ENCODE results near the gene RNU5D-1.
"Not testable (repeated sequence)": the region's sequence is repeated elsewhere in the genome, so short reads cannot be mapped to it uniquely, and the experiment has no call there.

The RNU5D-1 gene

GRCh38 chr1:44730741-44731512 is at the start of gene RNU5D-1:
Gene RNU5D-1 (minus strand): TSS chr1:44731170.
- peak; percentile 81 to 86 for ATAC-seq

DNA sequence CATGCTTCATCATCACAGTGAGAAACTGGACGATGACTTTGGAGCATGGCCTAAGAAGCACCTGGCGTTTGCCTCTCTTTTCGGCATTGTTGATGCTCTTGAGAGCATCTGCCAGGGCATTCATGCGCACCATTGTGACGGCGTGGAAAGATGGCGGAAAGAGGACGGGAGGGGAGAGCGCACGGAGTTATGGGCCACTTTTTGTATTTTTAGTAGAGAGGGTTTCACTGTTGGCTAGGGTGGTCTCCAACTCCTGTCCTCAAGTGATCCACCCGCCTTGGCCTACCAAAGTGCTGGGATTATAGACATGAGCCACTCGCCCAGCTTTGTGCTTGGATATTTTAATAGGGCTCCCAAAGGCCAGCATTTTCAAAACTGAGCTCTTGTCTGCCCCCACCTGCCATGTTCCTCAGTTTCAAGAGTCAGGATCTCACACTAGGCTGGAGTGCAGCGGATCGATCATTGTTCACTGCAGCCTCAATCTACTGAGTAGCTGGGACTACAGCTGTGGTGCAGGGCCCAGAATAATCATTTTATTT is 49.7 kb upstream of the RNU5D-1 start:
- no peak for ATAC-seq

- ATAC-seq: no peak
Measured at GRCh38 chr1:44778705-44779576, 48.0 kb upstream of the RNU5D-1 start.

- no peak for ATAC-seq
Measured at GRCh38 chr1:44777969-44778635, 47.1 kb upstream of the RNU5D-1 start.

DNA sequence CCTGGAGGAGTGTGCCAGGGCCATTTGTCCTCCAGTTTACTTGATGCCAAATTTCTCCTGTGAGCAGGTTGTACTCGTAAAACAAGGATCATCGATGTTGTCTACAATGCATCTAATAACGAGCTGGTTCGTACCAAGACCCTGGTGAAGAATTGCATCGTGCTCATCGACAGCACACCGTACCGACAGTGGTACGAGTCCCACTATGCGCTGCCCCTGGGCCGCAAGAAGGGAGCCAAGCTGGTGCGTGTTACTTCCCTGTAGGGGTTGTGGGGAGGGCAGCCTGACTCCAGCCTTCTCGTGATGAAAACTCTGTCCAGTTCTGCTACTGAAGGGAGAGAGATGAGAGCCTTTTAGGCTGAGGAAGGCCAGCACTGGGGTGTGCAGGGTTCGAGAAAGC is 46.6 kb upstream of the RNU5D-1 start:
- ATAC-seq: no peak

DNA sequence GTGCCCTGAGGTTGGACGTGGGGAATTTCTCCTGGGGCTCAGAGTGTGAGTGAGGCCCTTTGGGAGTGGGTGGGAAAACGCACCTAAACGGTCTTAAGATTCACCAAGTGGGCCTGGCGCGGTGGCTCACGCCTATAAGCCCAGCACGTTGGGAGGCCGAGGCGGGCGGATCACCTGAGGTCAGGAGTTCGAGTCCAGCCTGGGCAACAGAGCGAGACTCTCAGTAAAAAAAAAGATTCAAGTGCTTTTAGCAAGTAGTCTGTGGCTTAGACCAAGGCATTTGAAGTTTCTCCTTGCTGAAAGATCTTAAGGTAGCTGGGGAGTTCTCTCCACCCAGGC is 45.7 kb upstream of the RNU5D-1 start:
- ATAC-seq: no peak

- ATAC-seq: peak; percentile 9
Measured at GRCh38 chr1:44775930-44776729, 45.2 kb upstream of the RNU5D-1 start.

DNA sequence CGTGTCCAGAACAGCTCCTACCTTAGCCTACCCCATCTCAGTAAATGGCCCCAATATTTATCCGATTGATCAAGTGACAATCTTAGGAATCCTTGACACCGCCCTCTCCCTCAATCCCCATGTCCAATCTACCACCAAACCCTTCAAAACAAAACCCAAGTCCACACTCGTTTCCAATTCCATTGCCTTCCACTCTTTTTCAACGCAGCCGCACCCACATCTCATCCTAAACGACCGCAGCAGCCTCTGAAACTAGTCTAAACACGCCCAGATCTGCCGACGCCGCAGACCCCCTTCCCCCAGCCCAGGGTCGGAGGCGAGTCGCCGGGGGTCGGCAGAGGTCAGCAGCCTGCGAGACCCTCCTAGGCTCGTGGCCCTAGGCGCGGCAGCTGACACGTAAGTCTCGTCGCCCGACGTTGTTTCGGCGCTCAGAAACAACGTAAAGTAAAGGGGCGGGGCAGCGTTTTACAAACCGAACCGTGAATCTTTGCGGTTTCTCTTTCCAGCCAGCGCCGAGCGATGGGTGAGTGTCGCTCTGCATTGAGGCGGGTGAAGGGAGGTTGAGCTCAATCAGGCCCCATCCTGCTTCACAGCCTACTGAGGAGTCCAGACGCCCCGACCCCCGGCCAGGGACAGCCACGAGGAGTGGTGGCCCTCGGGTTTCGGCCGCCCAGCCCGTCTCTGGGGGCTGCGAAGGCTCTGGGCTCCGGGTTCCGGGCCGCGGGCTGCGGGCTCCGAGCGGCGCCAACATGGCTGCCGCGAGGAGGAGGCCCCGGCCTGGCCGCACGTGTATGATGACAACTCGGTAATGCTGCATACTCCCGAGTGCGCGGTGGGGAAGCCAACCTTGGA is 44.3 kb upstream of the RNU5D-1 start, which contains the start of gene RPS8:
Gene RPS8 (plus strand): TSS at position 463 of the 852 bp plus-strand sequence. CDS start 57 bp downstream, at position 520.
- ATAC-seq: peak; percentile 77 to 81

GRCh38 chr1:44766421-44766820 is 35.5 kb upstream of the RNU5D-1 start:
- ATAC-seq: not testable (repeated sequence)

- no peak for ATAC-seq
Measured at GRCh38 chr1:44760876-44761275, 29.9 kb upstream of the RNU5D-1 start.

DNA sequence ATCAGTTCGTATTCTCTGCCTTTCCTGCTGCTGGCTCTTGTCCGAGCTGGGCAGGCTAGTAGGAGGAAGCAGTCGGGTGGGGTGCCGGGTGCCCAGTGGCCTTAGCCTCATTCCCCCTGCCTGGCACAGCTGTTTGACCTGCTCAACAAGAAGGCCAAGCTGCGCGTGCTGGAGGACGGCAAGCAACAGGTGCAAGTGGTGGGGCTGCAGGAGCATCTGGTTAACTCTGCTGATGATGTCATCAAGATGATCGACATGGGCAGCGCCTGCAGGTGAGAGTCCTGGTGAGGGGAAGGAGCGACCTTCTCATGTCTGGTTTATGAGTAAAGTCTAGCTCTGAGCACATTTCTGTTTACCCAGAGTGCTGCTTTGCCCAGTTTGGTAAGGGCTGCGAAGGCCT is 28.1 kb upstream of the RNU5D-1 start:
- no peak for ATAC-seq

DNA sequence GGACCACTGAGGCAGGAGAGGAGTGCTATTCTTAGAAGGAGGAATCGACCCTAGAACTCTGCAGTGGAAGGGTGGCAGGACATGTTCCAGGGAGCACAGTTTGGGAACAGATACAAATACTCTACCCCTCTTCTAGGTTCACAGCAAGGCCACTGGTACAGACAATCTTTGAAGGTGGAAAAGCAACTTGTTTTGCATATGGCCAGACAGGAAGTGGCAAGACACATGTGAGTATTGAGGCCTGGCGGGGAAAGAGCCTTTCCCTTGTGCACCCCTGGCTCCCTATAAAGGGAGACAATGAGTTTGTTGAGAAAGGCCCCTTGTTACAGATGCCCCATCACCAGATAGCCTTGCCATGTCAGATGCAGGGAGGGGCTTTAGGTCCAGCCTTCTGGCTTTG is 26.4 kb upstream of the RNU5D-1 start:
- ATAC-seq: no peak

- no peak for ATAC-seq
Measured at GRCh38 chr1:44747878-44748277, 16.9 kb upstream of the RNU5D-1 start.

DNA sequence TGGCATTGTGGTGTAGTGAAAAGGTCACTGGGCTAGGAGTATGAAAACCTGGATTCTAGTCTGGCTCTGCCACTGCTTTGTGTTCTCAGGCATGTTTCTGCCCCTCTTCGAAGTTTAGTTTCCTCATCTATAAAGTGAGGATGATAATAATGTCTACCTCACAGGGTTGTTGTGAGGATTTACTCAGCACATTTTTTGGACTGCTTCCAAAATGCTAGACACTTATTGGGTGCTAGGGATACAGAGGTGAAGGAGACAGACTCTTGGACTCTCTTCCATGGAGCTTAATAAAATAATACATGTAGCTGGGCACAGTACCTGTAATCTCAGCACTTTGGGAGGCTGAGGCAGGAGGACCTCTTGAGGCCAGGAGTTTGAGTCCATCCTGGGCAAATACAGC is 12.2 kb upstream of the RNU5D-1 start:
- no peak for ATAC-seq

GRCh38 chr1:44740179-44740617 is 9.2 kb upstream of the RNU5D-1 start:
- ATAC-seq: peak in 1 of 2 donors; percentile 2

DNA sequence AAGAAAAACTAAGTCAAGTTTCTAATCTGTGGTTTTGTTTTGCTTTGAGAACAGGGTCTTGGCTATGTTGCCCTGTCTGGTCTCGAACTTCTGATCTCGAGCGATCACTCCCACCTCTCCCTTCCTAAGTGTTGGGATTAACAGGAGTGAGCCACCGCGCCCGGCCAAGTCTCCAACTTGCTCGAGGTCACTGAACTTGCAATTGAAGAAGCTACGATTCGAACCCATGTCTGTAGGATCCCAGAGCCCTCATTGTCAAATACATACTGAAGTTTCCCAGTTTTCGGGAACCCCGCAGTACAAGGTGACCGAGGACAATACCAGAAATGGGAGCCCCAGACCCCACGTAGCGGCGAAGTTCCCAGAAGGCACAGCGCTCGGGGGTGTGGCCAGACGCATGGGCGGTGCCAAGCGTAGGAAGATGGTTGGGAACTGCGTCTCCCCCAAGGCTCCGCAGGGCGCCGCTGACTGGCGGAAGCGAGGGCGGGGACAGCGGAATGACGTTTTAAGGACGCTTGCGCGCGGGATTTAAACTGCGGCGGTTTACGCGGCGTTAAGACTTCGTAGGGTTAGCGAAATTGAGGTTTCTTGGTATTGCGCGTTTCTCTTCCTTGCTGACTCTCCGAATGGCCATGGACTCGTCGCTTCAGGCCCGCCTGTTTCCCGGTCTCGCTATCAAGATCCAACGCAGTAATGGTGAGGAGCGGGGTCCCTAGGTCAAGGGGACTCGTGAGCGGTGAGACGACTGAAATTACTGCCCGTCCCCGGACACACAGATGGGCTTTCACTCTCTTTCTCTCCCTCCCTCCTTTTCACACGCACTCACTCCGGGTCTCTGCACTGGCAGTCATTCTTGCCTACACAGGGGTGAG is 8.6 kb upstream of the RNU5D-1 start, which contains the start of gene KIF2C:
Gene KIF2C (plus strand): TSS at position 531 of the 872 bp plus-strand sequence. CDS start 96 bp downstream, at position 627.
- peak; percentile 99 for ATAC-seq

- ATAC-seq: peak in 1 of 2 donors; percentile 2
Measured at GRCh38 chr1:44738953-44739306, 8.0 kb upstream of the RNU5D-1 start.

DNA sequence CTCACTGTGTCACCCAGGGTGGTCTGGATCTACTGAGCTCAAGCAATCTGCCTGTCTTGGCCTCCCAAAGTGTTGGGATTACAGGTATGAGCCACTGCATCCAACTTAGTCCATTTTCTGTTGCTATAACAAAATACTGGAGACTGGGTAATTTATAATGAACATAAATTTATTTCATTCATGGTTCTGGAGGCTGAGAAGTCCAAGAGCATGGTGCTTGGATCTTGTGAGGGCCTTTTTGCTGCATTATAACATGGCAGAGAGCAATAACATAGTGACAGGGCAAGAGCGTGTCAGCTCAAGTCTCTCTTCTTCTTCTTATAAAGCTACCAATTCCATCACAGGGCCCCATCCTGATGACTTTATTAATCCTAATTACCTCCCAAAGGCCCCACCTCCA is 5.0 kb upstream of the RNU5D-1 start:
- ATAC-seq: no peak

- ATAC-seq: no peak
Measured at GRCh38 chr1:44733784-44734183, 2.8 kb upstream of the RNU5D-1 start.

- no peak for ATAC-seq
Measured at GRCh38 chr1:44733365-44733764, 2.4 kb upstream of the RNU5D-1 start.
